Nephron progenitor cell (in vitro differentiated cells): ENCODE measurements around the gene FBLIM1.

Experiments
- DNase-seq: peaks from one replicate; pipeline ENCODE4 v3.0.0; 2021
- H3K27ac Mint-ChIP-seq: 2 replicates; pipeline ENCODE4 v1.8.0; 2021; ENCODE audit warnings: mild to moderate bottlenecking, moderate library complexity, mixed read lengths
- H3K27me3 Mint-ChIP-seq: 2 replicates; pipeline ENCODE4 v1.8.0; 2021; ENCODE audit warnings: mild to moderate bottlenecking, low read depth, mixed read lengths; ENCODE audit not compliant: poor library complexity
- H3K36me3 Mint-ChIP-seq: 2 replicates; pipeline ENCODE4 v1.8.0; 2021; ENCODE audit warnings: low read depth, mixed read lengths
- H3K4me1 Mint-ChIP-seq: 2 replicates; pipeline ENCODE4 v1.8.0; 2021; ENCODE audit warnings: mixed read lengths
- H3K4me3 Mint-ChIP-seq: 2 replicates; pipeline ENCODE4 v1.8.0; 2021; ENCODE audit warnings: mild to moderate bottlenecking, moderate library complexity, mixed read lengths
- H3K9me3 Mint-ChIP-seq: 2 replicates; pipeline ENCODE4 v1.8.0; 2021; ENCODE audit warnings: mild to moderate bottlenecking, moderate library complexity, mixed read lengths
- TF ChIP-seq, protein P1 (sequence below): fragments of 200-600 bp; sonication (generic); IDR thresholded peaks from 2 replicates; pipeline ENCODE4 v1.5.0; 2021; ENCODE audit warnings: antibody characterized with exemption

FBLIM1 gene

DNA sequence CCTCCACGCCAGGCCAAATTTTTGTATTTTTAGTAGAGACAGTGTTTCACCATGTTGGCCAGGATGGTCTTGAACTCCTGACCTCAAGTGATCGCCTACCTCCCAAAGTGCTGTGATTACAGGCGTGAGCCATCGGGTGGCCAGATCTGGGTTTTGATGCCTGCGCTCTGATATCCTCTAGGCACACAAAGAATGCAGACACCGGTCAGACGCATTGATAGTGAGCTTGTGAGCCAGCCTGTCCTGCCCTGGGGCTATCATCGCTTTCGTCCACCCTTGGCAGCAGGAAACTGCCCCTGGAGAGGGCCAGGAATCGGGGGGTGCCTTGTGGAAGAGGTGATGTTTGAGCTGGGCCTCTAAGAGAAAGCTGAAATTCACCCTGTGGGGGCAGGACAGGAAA, 4.0 kb downstream of the FBLIM1 start:
- Mint-ChIP-seq H3K4me3 (no peak overlapping the region), H3K27me3 (no peaks in the 10 kb centered on the region)
- no peak for DNase-seq

GRCh38 chr1:15764269-15764764, 5.7 kb downstream of the FBLIM1 start:
- TF ChIP-seq, protein P1, sequence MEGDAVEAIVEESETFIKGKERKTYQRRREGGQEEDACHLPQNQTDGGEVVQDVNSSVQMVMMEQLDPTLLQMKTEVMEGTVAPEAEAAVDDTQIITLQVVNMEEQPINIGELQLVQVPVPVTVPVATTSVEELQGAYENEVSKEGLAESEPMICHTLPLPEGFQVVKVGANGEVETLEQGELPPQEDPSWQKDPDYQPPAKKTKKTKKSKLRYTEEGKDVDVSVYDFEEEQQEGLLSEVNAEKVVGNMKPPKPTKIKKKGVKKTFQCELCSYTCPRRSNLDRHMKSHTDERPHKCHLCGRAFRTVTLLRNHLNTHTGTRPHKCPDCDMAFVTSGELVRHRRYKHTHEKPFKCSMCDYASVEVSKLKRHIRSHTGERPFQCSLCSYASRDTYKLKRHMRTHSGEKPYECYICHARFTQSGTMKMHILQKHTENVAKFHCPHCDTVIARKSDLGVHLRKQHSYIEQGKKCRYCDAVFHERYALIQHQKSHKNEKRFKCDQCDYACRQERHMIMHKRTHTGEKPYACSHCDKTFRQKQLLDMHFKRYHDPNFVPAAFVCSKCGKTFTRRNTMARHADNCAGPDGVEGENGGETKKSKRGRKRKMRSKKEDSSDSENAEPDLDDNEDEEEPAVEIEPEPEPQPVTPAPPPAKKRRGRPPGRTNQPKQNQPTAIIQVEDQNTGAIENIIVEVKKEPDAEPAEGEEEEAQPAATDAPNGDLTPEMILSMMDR: no peak
- Mint-ChIP-seq H3K27me3 (no peaks in the 10 kb centered on the region), H3K36me3 (peaks cover 34% of the 10 kb centered on the region), H3K9me3 (no peaks in the 10 kb centered on the region), H3K27ac (peak overlapping the region; percentile 48), H3K4me3 (no peak overlapping the region), H3K4me1 (peaks cover 38% of the 10 kb centered on the region)
- DNase-seq: no peak

More for the DNA sequence above, 4.0 kb downstream of the FBLIM1 start:
- Mint-ChIP-seq H3K27ac (peak overlapping the region; percentile 91), H3K4me1 (peaks cover 44% of the 10 kb centered on the region), H3K9me3 (no peaks in the 10 kb centered on the region), H3K36me3 (peaks cover 28% of the 10 kb centered on the region)
- TF ChIP-seq, protein P1: no peak

DNA sequence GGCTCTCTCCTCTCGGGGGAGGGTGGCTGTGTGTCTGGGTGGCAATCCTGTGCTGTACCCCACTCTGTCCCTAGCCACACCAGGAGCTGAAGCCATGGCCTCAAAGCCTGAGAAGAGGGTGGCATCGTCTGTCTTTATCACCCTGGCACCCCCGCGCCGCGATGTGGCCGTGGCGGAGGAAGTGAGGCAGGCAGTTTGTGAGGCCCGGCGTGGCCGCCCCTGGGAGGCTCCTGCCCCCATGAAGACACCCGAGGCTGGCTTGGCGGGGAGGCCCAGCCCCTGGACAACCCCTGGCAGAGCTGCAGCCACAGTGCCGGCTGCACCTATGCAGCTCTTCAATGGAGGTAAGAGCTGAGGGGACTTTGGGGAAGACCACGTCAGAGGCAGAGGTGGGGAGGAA, 6.3 kb downstream of the FBLIM1 start:
- no peak for DNase-seq
- TF ChIP-seq, protein P1: no peak
- Mint-ChIP-seq H3K36me3 (peaks cover 34% of the 10 kb centered on the region), H3K4me1 (peaks cover 34% of the 10 kb centered on the region), H3K9me3 (no peaks in the 10 kb centered on the region), H3K27me3 (no peaks in the 10 kb centered on the region), H3K27ac (peak overlapping the region; percentile 42), H3K4me3 (no peak overlapping the region)

DNA sequence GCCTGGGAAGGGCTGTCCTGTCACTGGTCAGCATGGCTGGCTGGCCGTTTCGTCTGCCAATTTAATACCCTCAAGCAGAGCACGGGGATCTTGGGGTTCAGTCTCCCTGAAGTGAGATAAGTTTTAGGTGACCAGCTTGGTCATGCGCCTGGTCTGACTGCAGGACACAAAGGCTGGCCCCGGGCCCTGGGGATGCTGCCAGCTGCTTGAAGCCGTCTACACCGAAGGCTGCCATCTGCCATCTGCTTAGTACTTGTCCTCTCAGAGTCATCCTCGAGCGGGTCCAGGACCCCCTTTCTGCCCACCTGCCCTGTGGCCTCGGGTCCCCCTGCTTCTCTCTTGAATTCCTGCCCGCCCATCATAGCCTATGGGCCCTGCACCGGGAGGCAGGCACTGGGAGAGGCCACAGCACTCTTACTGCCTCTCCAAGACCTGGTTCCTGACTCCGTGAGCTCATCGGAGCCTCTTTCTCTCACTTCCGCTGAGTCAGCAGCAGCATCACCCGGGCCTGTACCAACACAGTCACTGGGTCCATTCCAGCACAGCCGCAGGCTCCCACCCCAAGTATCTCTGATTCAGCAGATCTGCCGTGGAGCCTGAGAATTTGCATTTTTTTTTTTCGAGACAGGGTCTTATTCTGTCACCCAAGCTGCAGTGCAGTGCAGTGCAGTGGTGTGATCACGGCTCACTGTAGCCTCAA, 7.0 kb downstream of the FBLIM1 start:
- Mint-ChIP-seq H3K36me3 (peaks cover 38% of the 10 kb centered on the region), H3K9me3 (no peaks in the 10 kb centered on the region), H3K4me3 (no peak overlapping the region), H3K27me3 (no peaks in the 10 kb centered on the region), H3K27ac (peak overlapping the region; percentile 91), H3K4me1 (peaks cover 30% of the 10 kb centered on the region)
- no peak for DNase-seq
- TF ChIP-seq, protein P1: no peak

GRCh38 chr1:15767941-15768340, 9.3 kb downstream of the FBLIM1 start:
- H3K9me3 Mint-ChIP-seq: no peaks in the 10 kb centered on the region
- no peaks in the 10 kb centered on the region for H3K27me3 Mint-ChIP-seq
- H3K36me3 Mint-ChIP-seq: peaks cover 44% of the 10 kb centered on the region

More at GRCh38 chr1:15767941-15768340, 9.3 kb downstream of the FBLIM1 start:
- TF ChIP-seq, protein P1: no peak
- Mint-ChIP-seq H3K4me1 (peaks cover 20% of the 10 kb centered on the region), H3K27ac (peak overlapping the region; percentile 16), H3K4me3 (no peak overlapping the region)
- DNase-seq: no peak
